K562 (cell line): ENCODE results near the gene CLEC17A. TPM values are rescaled to one million over a fixed set of nuclear protein-coding genes. Genes with fewer than 3 reads are reported as not detected.

Experiments
- ARID1B ChIP-seq: fragments of 450-650 bp; IDR thresholded peaks from 2 replicates; pipeline ENCODE4 v1.6.1; 2016; ENCODE audit warnings: antibody characterized with exemption, mild to moderate bottlenecking, inconsistent platforms
- CC2D1A ChIP-seq: fragments of 450-650 bp; IDR thresholded peaks from 2 replicates; pipeline ENCODE4 v1.6.1; 2017; ENCODE audit warnings: mild to moderate bottlenecking
- DACH1 ChIP-seq: fragments of 450-650 bp; IDR thresholded peaks from 2 replicates; pipeline ENCODE4 v1.6.1; 2018; ENCODE audit not compliant: partially characterized antibody
- ELK1 ChIP-seq: sonication (generic); formaldehyde crosslinking; IDR thresholded peaks from 2 replicates; pipeline ENCODE4 v1.8.1; 2022; ENCODE audit warnings: missing genetic modification reagents
- FOXK2 ChIP-seq, 2 experiments: fragments of 450-650 bp; IDR thresholded peaks in 1 of 2; conservative IDR thresholded peaks in 1 of 2; 2 replicates each; pipeline ENCODE4 v1.6.1; 2016; ENCODE audit warnings: low read depth in 2 of 2, mild to moderate bottlenecking in 1 of 2
- HMBOX1 ChIP-seq: sonication (generic); IDR thresholded peaks from 2 replicates; pipeline ENCODE4 v1.6.1; 2016
- HNRNPK ChIP-seq: fragments of 200-400 bp; formaldehyde crosslinking; IDR thresholded peaks from one replicate; pipeline ENCODE4 v1.6.1; 2018; ENCODE audit warnings: mild to moderate bottlenecking, low read depth, low read length; ENCODE audit not compliant: poor library complexity, severe bottlenecking
- HNRNPLL ChIP-seq: fragments of 200-400 bp; formaldehyde crosslinking; IDR thresholded peaks from 2 replicates; pipeline ENCODE4 v1.6.1; 2017; ENCODE audit warnings: low read length, low read depth, mild to moderate bottlenecking; ENCODE audit not compliant: poor library complexity, severe bottlenecking
- MXI1 ChIP-seq: IDR thresholded peaks from 2 replicates; pipeline ENCODE4 v1.6.1; 2011; ENCODE audit warnings: low read depth, mild to moderate bottlenecking, improper control_type of control experiment, low read length
- PKNOX1 ChIP-seq: fragments of 450-650 bp; IDR thresholded peaks from 2 replicates; pipeline ENCODE4 v1.6.1; 2016
- SP1 ChIP-seq: sonication (generic); formaldehyde crosslinking; IDR thresholded peaks from 2 replicates; pipeline ENCODE4 v1.8.1; 2022; ENCODE audit warnings: mild to moderate bottlenecking, missing genetic modification reagents
- TAF1 ChIP-seq: IDR thresholded peaks from 2 replicates; pipeline ENCODE4 v1.6.1; 2011; ENCODE audit warnings: mild to moderate bottlenecking, low read length, moderate library complexity; ENCODE audit not compliant: insufficient read depth, control insufficient read depth, severe bottlenecking; ENCODE audit errors: extremely low read depth
- TBL1XR1 ChIP-seq, 2 experiments: IDR thresholded peaks; 2 replicates each; pipeline ENCODE4 v1.6.1; 2012; ENCODE audit warnings: improper control_type of control experiment in 2 of 2, low read length in 2 of 2, mild to moderate bottlenecking in 1 of 2
- TRIM25 ChIP-seq: fragments of 450-650 bp; IDR thresholded peaks from 2 replicates; pipeline ENCODE4 v1.7.0; 2016; ENCODE audit warnings: borderline replicate concordance
- ZBTB33 ChIP-seq: sonication (generic); formaldehyde crosslinking; IDR thresholded peaks from 2 replicates; pipeline ENCODE4 v1.8.1; 2023; ENCODE audit warnings: mild to moderate bottlenecking, missing genetic modification reagents
- ZFX ChIP-seq: sonication (generic); formaldehyde crosslinking; IDR thresholded peaks from 2 replicates; pipeline ENCODE4 v1.8.0; 2022; ENCODE audit warnings: mild to moderate bottlenecking, missing genetic modification reagents, moderate library complexity
- ZNF12 ChIP-seq: sonication (generic); formaldehyde crosslinking; IDR thresholded peaks from 2 replicates; pipeline ENCODE4 v1.4.0; 2020; ENCODE audit warnings: mild to moderate bottlenecking, missing genetic modification reagents
- ZNF134 ChIP-seq: fragments of 250-450 bp; sonication (Bioruptor Pico); conservative IDR thresholded peaks from 2 replicates; pipeline ENCODE4 v1.4.0; 2020
- ZNF507 ChIP-seq: conservative IDR thresholded peaks from 2 replicates; pipeline ENCODE4 v1.6.1; 2017; ENCODE audit warnings: missing genetic modification characterization, missing compliant biosample characterization
- polyA plus RNA-seq, 8 experiments: library from polyadenylated mRNA; depleted of rRNA in 4 of 8; stranded (reverse) in 5 of 8; unstranded in 3 of 8; fragments of >200 nt; fragmentation: Nextera tagmentation in 2 of 8; fragmentation: Illumina TruSeq in 1 of 8; extraction: Ambion mirVana in 2 of 8; extraction: Trizol in 1 of 8; gene quantifications; 2 replicates each; pipeline versions ENCODE4 v1.2.1 to v1.2.3, GENCODE V29; 2011 to 2014; ENCODE audit warnings: inconsistent platforms in 1 of 8, missing spikeins in 1 of 8
- total RNA-seq, 7 experiments: library from RNA; depleted of rRNA in 6 of 7; stranded (reverse); fragments of >200 nt in 6 of 7; fragmentation: Illumina TruSeq in 2 of 7; extraction: Trizol in 2 of 7; gene quantifications; 2 replicates each; pipeline versions ENCODE4 v1.2.1 to v1.2.3, GENCODE V29; 2011 to 2021; ENCODE audit warnings: low replicate concordance in 1 of 7

CLEC17A gene
- total and polyA plus RNA-seq, 9 of the 15 experiments (the other 6 are each of a cell fraction or from before 2014, with no cell fraction given) = 0.03 TPM; not detected in 8

GRCh38 chr19:14536926-14537692, 45.8 kb upstream of the CLEC17A start (continued):
- no peak for TF ChIP-seq HNRNPLL
- TF ChIP-seq ZNF12 (CRISPR knock-in tag) = no peak
- peak; percentile 82 for TF ChIP-seq HMBOX1
- TF ChIP-seq TAF1 = peak; percentile 13
- TF ChIP-seq FOXK2 (conservative IDR thresholded peaks at IDR 0.05 in 1 of 2, IDR thresholded peaks at IDR 0.05 in 1 of 2; ENCODE audit: low read depth in 2 of 2) = no peak
- no peak for TF ChIP-seq TRIM25
- TF ChIP-seq PKNOX1 = peak; percentile 86
- TF ChIP-seq TBL1XR1 (IDR thresholded peaks at IDR 0.05; ENCODE audit: low read length in 2 of 2) = no peak
- no peak for TF ChIP-seq CC2D1A
- TF ChIP-seq MXI1 = no peak
- TF ChIP-seq DACH1 = peak; percentile 32
- TF ChIP-seq HNRNPK = no peak
- TF ChIP-seq ZNF507 = no peak
- peak; percentile 50; the same call in 1 of the 2 replicates for TF ChIP-seq ZFX (CRISPR knock-in tag)
- TF ChIP-seq ZNF134 (CRISPR knock-in tag) = 0 out of 2 replicates have a peak, but pooled peaks have one; percentile 48
- no peak for TF ChIP-seq ELK1 (CRISPR knock-in tag)
- TF ChIP-seq SP1 = peak; percentile 28; the same call in 1 of the 2 replicates
- TF ChIP-seq ZBTB33 (CRISPR knock-in tag) = peak; percentile 26; the same call in 1 of the 2 replicates
- TF ChIP-seq ARID1B = peak; percentile 83
